Stimulated activated CD4-positive, alpha-beta T cell treated with anti-CD3 and anti-CD28 coated beads, Interleukin-4, amount 100 ng/mL, for 48 hours (primary cell): Measurements from ENCODE around the gene FAM180A.
"Not testable (repeated sequence)": the region's sequence is repeated elsewhere in the genome, so short reads cannot be mapped to it uniquely, and the experiment has no call there.

ENCODE experiments used
- DNase-seq, 2 donors: peaks; one replicate each; pipeline ENCODE4 v3.0.0-alpha.2; 2020; ENCODE audit warnings: low read depth in 2 of 2

The FAM180A gene

GRCh38 chr7:135741905-135742304 lies 6.7 kb downstream of the FAM180A start:
- no peak for DNase-seq

GRCh38 chr7:135740889-135741288 lies 7.7 kb downstream of the FAM180A start:
- DNase-seq, result no peak

GRCh38 chr7:135737306-135737647 lies 11.3 kb downstream of the FAM180A start:
- DNase-seq, result not testable (repeated sequence)

GRCh38 chr7:135736586-135737305 lies 11.9 kb downstream of the FAM180A start:
- no peak for DNase-seq

- DNase-seq, result no peak
These were observed 14.3 kb downstream of the FAM180A start for GRCh38 chr7:135734343-135734689.

GRCh38 chr7:135733603-135734342 lies 14.8 kb downstream of the FAM180A start:
- DNase-seq, result no peak

- no peak for DNase-seq
These were observed 17.5 kb downstream of the FAM180A start for GRCh38 chr7:135731131-135731530.

GRCh38 chr7:135729230-135729629 lies 19.4 kb downstream of the FAM180A start:
- no peak for DNase-seq

- DNase-seq, result no peak
These were observed 20.4 kb downstream of the FAM180A start, which contains the start of gene SLC13A4 for GRCh38 chr7:135728136-135728669. Gene SLC13A4 (minus strand): TSS chr7:135728186. CDS start chr7:135727496, 690 bp downstream.

GRCh38 chr7:135726911-135727673 lies 21.5 kb downstream of the FAM180A start:
- no peak for DNase-seq

GRCh38 chr7:135726276-135726788 lies 22.3 kb downstream of the FAM180A start:
- DNase-seq, result no peak

- no peak for DNase-seq
These were observed 25.2 kb downstream of the FAM180A start for GRCh38 chr7:135723411-135723810.

GRCh38 chr7:135721198-135721820 lies 27.3 kb downstream of the FAM180A start:
- no peak for DNase-seq

- no peak for DNase-seq
These were observed 28.9 kb downstream of the FAM180A start for GRCh38 chr7:135719688-135720087.

GRCh38 chr7:135718794-135719437 lies 29.7 kb downstream of the FAM180A start:
- no peak for DNase-seq

- no peak for DNase-seq
These were observed 30.4 kb downstream of the FAM180A start for GRCh38 chr7:135718219-135718618.

- DNase-seq, result no peak
These were observed 30.9 kb downstream of the FAM180A start for GRCh38 chr7:135717693-135718092.

- DNase-seq, result no peak
These were observed 31.9 kb downstream of the FAM180A start for GRCh38 chr7:135716677-135717238.

- no peak for DNase-seq
These were observed 32.9 kb downstream of the FAM180A start for GRCh38 chr7:135715673-135716072.

GRCh38 chr7:135715055-135715522 lies 33.5 kb downstream of the FAM180A start:
- DNase-seq, result no peak
